CD8-positive, alpha-beta memory T cell (primary cell): ENCODE data around the gene SNCAIP. TPM values are rescaled to one million over a fixed set of nuclear protein-coding genes. Genes with fewer than 3 reads are reported as not detected.

Experiments used
- CTCF ChIA-PET: fragments of 350-600 bp; sonication (Branson Sonifier 250); formaldehyde crosslinking; loops from one replicate; lab custom pipeline; 2021; ENCODE audit warnings: antibody characterized with exemption; lab: Charles Lee
- POLR2A ChIA-PET: fragments of 350-600 bp; sonication (Branson Sonifier 250); formaldehyde crosslinking; loops from one replicate; lab custom pipeline; 2021; ENCODE audit warnings: antibody characterized with exemption; lab: Charles Lee
- DNase-seq, 5 donors: peaks; one replicate each; pipeline versions ENCODE4 v3.0.0 to v3.0.0-alpha.2; 2020 to 2022; ENCODE audit warnings: mixed read lengths in 1 of 5
- H3K27ac ChIP-seq: one replicate; pipeline ENCODE4 v1.7.0; 2013; ENCODE audit warnings: low read depth, mild to moderate bottlenecking, low read length, moderate library complexity
- H3K27me3 ChIP-seq: 2 replicates; pipeline ENCODE4 v1.7.0; 2013; ENCODE audit warnings: low read length, mild to moderate bottlenecking; ENCODE audit not compliant: insufficient read depth, poor library complexity, severe bottlenecking
- H3K36me3 ChIP-seq: 2 replicates; pipeline ENCODE4 v1.7.0; 2013; ENCODE audit warnings: mild to moderate bottlenecking, low read length, moderate library complexity; ENCODE audit not compliant: insufficient read depth
- H3K4me1 ChIP-seq: 2 replicates; pipeline ENCODE4 v1.7.0; 2013; ENCODE audit warnings: mild to moderate bottlenecking, low read length, moderate library complexity; ENCODE audit not compliant: insufficient read depth
- H3K4me3 ChIP-seq: 2 replicates; pipeline ENCODE4 v1.7.0; 2013; ENCODE audit warnings: mild to moderate bottlenecking, low read length
- H3K9me3 ChIP-seq: 2 replicates; pipeline ENCODE4 v1.7.0; 2013; ENCODE audit warnings: mild to moderate bottlenecking, low read length
- H3K27ac Mint-ChIP-seq, 8 donors: one replicate each; pipeline ENCODE4 v1.8.0; 2020 to 2021; ENCODE audit warnings: mixed read lengths in 8 of 8, mild to moderate bottlenecking in 6 of 8, inconsistent platforms in 3 of 8, moderate library complexity in 3 of 8
- H3K27me3 Mint-ChIP-seq, 2 donors: one replicate each; pipeline ENCODE4 v1.8.0; 2020 to 2021; ENCODE audit warnings: mixed read lengths in 2 of 2, mild to moderate bottlenecking in 1 of 2, moderate library complexity in 1 of 2
- H3K36me3 Mint-ChIP-seq, 3 donors: one replicate each; pipeline ENCODE4 v1.8.0; 2020 to 2021; ENCODE audit warnings: mixed read lengths in 3 of 3, inconsistent platforms in 1 of 3, mild to moderate bottlenecking in 1 of 3
- H3K4me1 Mint-ChIP-seq, 3 donors: one replicate each; pipeline ENCODE4 v1.8.0; 2020 to 2021; ENCODE audit warnings: mixed read lengths in 3 of 3, inconsistent platforms in 1 of 3, mild to moderate bottlenecking in 1 of 3
- H3K4me3 Mint-ChIP-seq, 7 donors: one replicate each; pipeline ENCODE4 v1.8.0; 2020 to 2021; ENCODE audit warnings: mixed read lengths in 7 of 7, mild to moderate bottlenecking in 6 of 7, moderate library complexity in 4 of 7, inconsistent platforms in 2 of 7
- H3K9me3 Mint-ChIP-seq, 5 donors: one replicate each; pipeline ENCODE4 v1.8.0; 2020 to 2022; ENCODE audit warnings: mixed read lengths in 5 of 5, mild to moderate bottlenecking in 3 of 5, moderate library complexity in 2 of 5, inconsistent platforms in 1 of 5
- polyA plus RNA-seq: library from polyadenylated mRNA; unstranded; fragments of 300-500 nt; fragmentation: Illumina TruSeq; gene quantifications from one replicate; pipeline ENCODE4 v1.2.3, GENCODE V29; 2021
- total RNA-seq, 2 experiments: library from RNA; stranded (reverse); gene quantifications; one replicate each; pipeline ENCODE4 v1.2.3, GENCODE V29; 2021

The SNCAIP gene
- total and polyA plus RNA-seq, 3 experiments from 2014 or later: not detected

GRCh38 chr5:122444411-122444810, 132.4 kb downstream of the SNCAIP start:
- no peaks in the 10 kb centered on the region for H3K4me1 ChIP-seq
- no peaks in the 10 kb centered on the region for H3K36me3 Mint-ChIP-seq
- no peaks in the 10 kb centered on the region for H3K36me3 ChIP-seq
- no peak for DNase-seq
- peaks cover 0 to 2% (median 0%) of the 10 kb centered on the region in 5 donors for H3K9me3 Mint-ChIP-seq
- H3K27me3 Mint-ChIP-seq: peaks cover 0 to 4% of the 10 kb centered on the region in 2 donors
- CTCF ChIA-PET: no interaction called here
- H3K4me1 Mint-ChIP-seq: no peaks in the 10 kb centered on the region
- no peaks in the 10 kb centered on the region for H3K27me3 ChIP-seq
- no peaks in the 10 kb centered on the region for H3K9me3 ChIP-seq
- H3K27ac Mint-ChIP-seq: no peak overlapping the region
- H3K4me3 ChIP-seq: no peak overlapping the region
- POLR2A ChIA-PET: no interaction called here
- H3K4me3 Mint-ChIP-seq: no peak overlapping the region
- no peak overlapping the region for H3K27ac ChIP-seq

GRCh38 chr5:122445070-122445469, 133.0 kb downstream of the SNCAIP start:
- Mint-ChIP-seq H3K36me3 (no peaks in the 10 kb centered on the region), H3K9me3 (peaks cover 0 to 2% (median 0%) of the 10 kb centered on the region in 5 donors), H3K27ac (no peak overlapping the region), H3K4me1 (no peaks in the 10 kb centered on the region), H3K4me3 (no peak overlapping the region), H3K27me3 (peaks cover 0 to 4% of the 10 kb centered on the region in 2 donors)
- Histone ChIP-seq H3K27me3 (no peaks in the 10 kb centered on the region), H3K27ac (no peak overlapping the region), H3K9me3 (no peaks in the 10 kb centered on the region), H3K4me3 (no peak overlapping the region), H3K4me1 (no peaks in the 10 kb centered on the region), H3K36me3 (no peaks in the 10 kb centered on the region)
- no peak for DNase-seq
- ChIA-PET POLR2A (no interaction called here), CTCF (no interaction called here)

- Histone ChIP-seq H3K9me3 (no peaks in the 10 kb centered on the region), H3K36me3 (no peaks in the 10 kb centered on the region), H3K4me3 (no peak overlapping the region), H3K27ac (no peak overlapping the region), H3K4me1 (no peaks in the 10 kb centered on the region), H3K27me3 (no peaks in the 10 kb centered on the region)
- H3K4me1 Mint-ChIP-seq: no peaks in the 10 kb centered on the region
- H3K4me3 Mint-ChIP-seq: no peak overlapping the region
- no peak overlapping the region for H3K27ac Mint-ChIP-seq
- H3K36me3 Mint-ChIP-seq: no peaks in the 10 kb centered on the region
- H3K27me3 Mint-ChIP-seq: no peaks in the 10 kb centered on the region
- ChIA-PET CTCF (no interaction called here), POLR2A (no interaction called here)
- no peak for DNase-seq
- H3K9me3 Mint-ChIP-seq: no peaks in the 10 kb centered on the region
These were observed 135.0 kb downstream of the SNCAIP start for GRCh38 chr5:122447072-122447471.

DNA sequence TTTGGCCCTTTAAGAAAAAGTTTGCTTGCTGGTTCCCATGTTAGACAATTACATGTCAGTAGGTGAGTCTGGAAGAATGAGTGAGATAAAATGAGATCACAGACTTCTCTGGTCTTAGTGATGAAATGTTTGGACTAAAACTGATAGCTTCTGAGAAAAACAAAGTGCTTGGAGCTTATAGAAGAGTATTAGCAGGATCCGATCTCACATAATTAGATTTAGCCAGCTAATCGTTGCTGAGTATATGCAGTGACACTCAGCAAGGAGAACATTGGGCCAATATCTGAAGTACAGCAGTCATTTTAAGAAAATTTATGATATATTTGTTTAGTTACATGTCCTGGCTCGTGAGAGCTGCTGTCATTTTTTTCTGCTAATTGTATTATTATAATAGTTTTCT, 135.8 kb downstream of the SNCAIP start:
- Mint-ChIP-seq H3K4me1 (no peaks in the 10 kb centered on the region), H3K4me3 (no peak overlapping the region), H3K27me3 (no peaks in the 10 kb centered on the region), H3K27ac (no peak overlapping the region), H3K9me3 (no peaks in the 10 kb centered on the region), H3K36me3 (no peaks in the 10 kb centered on the region)
- Histone ChIP-seq H3K27ac (no peak overlapping the region), H3K27me3 (no peaks in the 10 kb centered on the region), H3K9me3 (no peaks in the 10 kb centered on the region), H3K36me3 (no peaks in the 10 kb centered on the region), H3K4me1 (no peaks in the 10 kb centered on the region), H3K4me3 (no peak overlapping the region)
- no peak for DNase-seq
- POLR2A ChIA-PET: no interaction called here
- CTCF ChIA-PET: no interaction called here

DNA sequence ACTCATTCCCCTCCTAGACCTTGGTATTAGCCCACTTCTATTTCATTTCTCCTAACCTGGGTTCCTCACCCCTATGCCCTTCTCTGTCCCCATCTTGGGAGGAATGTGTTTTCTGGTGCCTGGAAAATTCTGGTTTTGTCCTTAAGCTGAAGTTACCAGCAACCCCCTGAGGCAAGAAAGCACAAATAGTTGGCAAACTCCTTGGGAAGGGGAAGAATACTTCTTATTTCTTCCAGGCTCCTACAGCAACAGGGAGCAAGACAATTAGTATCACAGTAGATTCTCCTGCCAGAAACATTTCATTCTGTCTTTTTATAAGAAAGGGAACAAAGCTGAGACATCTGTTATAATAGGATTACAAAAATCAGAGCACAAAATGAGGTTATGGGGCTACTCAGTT, 142.5 kb downstream of the SNCAIP start:
- Mint-ChIP-seq H3K9me3 (peaks cover 0 to 3% (median 0%) of the 10 kb centered on the region in 5 donors), H3K4me1 (no peaks in the 10 kb centered on the region), H3K27ac (no peak overlapping the region), H3K4me3 (no peak overlapping the region), H3K36me3 (no peaks in the 10 kb centered on the region), H3K27me3 (no peaks in the 10 kb centered on the region)
- no peak for DNase-seq
- no peaks in the 10 kb centered on the region for H3K36me3 ChIP-seq
- no peaks in the 10 kb centered on the region for H3K9me3 ChIP-seq
- CTCF ChIA-PET: no interaction called here
- no peak overlapping the region for H3K27ac ChIP-seq
- H3K27me3 ChIP-seq: no peaks in the 10 kb centered on the region
- POLR2A ChIA-PET: no interaction called here
- H3K4me1 ChIP-seq: no peaks in the 10 kb centered on the region
- H3K4me3 ChIP-seq: no peak overlapping the region

DNA sequence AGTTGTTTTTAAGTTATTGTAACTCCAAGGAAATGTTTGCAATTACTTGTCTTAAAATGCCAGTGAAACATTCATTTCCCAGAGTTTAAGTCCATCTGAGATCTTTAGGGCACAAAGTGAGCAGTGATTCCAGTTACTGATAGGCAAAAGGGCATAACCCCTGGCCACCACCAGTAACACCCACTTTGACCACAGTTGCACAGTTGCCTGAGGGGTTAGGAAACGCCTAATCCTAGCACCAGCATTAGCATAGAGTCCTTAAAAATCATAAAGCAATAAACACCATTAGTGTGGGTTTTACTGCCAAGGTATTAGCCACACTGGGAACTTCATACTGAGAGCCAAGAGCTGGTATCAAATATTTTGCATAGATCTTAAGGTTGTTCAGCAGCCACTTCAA, 143.9 kb downstream of the SNCAIP start:
- Mint-ChIP-seq H3K27ac (no peak overlapping the region), H3K27me3 (no peaks in the 10 kb centered on the region), H3K4me1 (no peaks in the 10 kb centered on the region), H3K9me3 (peaks cover 0 to 3% (median 0%) of the 10 kb centered on the region in 5 donors), H3K4me3 (no peak overlapping the region), H3K36me3 (no peaks in the 10 kb centered on the region)
- H3K27me3 ChIP-seq: no peaks in the 10 kb centered on the region
- H3K27ac ChIP-seq: no peak overlapping the region
- H3K36me3 ChIP-seq: no peaks in the 10 kb centered on the region
- POLR2A ChIA-PET: no interaction called here
- no peaks in the 10 kb centered on the region for H3K4me1 ChIP-seq
- CTCF ChIA-PET: no interaction called here
- DNase-seq: no peak
- no peak overlapping the region for H3K4me3 ChIP-seq
- no peaks in the 10 kb centered on the region for H3K9me3 ChIP-seq

- H3K27me3 ChIP-seq: no peaks in the 10 kb centered on the region
- ChIA-PET POLR2A (no interaction called here), CTCF (no interaction called here)
- Mint-ChIP-seq H3K27ac (no peak overlapping the region), H3K36me3 (no peaks in the 10 kb centered on the region), H3K4me3 (no peak overlapping the region), H3K27me3 (peaks cover 0 to 3% of the 10 kb centered on the region in 2 donors), H3K4me1 (no peaks in the 10 kb centered on the region), H3K9me3 (peaks cover 0 to 3% (median 0%) of the 10 kb centered on the region in 5 donors)
- H3K9me3 ChIP-seq: no peaks in the 10 kb centered on the region
- DNase-seq: no peak
- no peak overlapping the region for H3K4me3 ChIP-seq
- no peak overlapping the region for H3K27ac ChIP-seq
- no peaks in the 10 kb centered on the region for H3K36me3 ChIP-seq
- no peaks in the 10 kb centered on the region for H3K4me1 ChIP-seq
These were observed 145.3 kb downstream of the SNCAIP start for GRCh38 chr5:122457178-122457826.

DNA sequence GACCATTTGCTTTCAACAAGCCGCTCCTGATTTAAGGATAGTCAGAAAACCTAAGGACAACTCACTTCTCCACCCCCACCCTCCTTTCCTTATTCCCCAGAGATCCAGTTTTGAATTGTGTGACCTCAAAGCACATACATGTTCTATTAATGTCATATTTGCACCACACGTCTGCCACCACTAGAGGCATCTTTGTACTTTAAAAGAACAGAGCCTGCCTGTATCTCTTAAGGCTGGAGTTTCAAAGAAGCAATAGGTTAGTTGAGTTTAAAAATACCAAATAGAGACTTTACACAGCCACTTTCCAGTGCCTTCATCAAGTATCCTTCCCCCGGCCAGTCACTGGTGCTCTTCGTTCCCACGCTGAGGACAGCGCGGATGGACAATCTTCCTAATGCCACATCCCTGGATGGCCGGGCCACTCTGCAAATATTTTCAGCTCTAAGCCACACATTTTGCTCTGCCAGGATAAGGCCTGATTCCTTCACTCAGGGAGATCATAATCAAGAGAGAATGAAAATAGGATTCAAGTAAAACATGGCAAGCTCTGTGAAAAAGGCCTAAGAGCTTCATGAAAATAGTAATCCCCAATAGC, 146.3 kb downstream of the SNCAIP start:
- Histone ChIP-seq H3K9me3 (no peaks in the 10 kb centered on the region), H3K4me1 (no peaks in the 10 kb centered on the region), H3K36me3 (no peaks in the 10 kb centered on the region), H3K27ac (no peak overlapping the region), H3K4me3 (no peak overlapping the region), H3K27me3 (no peaks in the 10 kb centered on the region)
- ChIA-PET POLR2A (no interaction called here), CTCF (no interaction called here)
- Mint-ChIP-seq H3K27ac (no peak overlapping the region), H3K9me3 (peaks cover 0 to 3% (median 0%) of the 10 kb centered on the region in 5 donors), H3K4me1 (no peaks in the 10 kb centered on the region), H3K36me3 (no peaks in the 10 kb centered on the region), H3K4me3 (no peak overlapping the region), H3K27me3 (peaks cover 0 to 3% of the 10 kb centered on the region in 2 donors)
- no peak for DNase-seq
